WTC11 (cell line): ENCODE results near the gene PSMD11.

Source experiments
- AFF4 ChIP-seq: sonication (generic); formaldehyde crosslinking; IDR thresholded peaks from 2 replicates; pipeline ENCODE4 v1.8.1; 2023; ENCODE audit warnings: mild to moderate bottlenecking, missing genetic modification reagents, borderline replicate concordance
- ATF2 ChIP-seq: sonication (generic); formaldehyde crosslinking; IDR thresholded peaks from 2 replicates; pipeline ENCODE4 v1.8.1; 2022; ENCODE audit warnings: low read depth, missing genetic modification reagents, borderline replicate concordance
- CREB1 ChIP-seq: sonication (generic); formaldehyde crosslinking; IDR thresholded peaks from 2 replicates; pipeline ENCODE4 v1.8.0; 2023; ENCODE audit warnings: mild to moderate bottlenecking, missing genetic modification reagents
- CTCF ChIP-seq: fragments of 200-600 bp; IDR thresholded peaks from 2 replicates; pipeline ENCODE4 v1.8.0; 2022; ENCODE audit warnings: antibody characterized with exemption
- ESRRA ChIP-seq: sonication (generic); formaldehyde crosslinking; IDR thresholded peaks from 2 replicates; pipeline ENCODE4 v1.8.1; 2022; ENCODE audit warnings: mild to moderate bottlenecking, missing genetic modification reagents, borderline replicate concordance
- RELA ChIP-seq: sonication (generic); formaldehyde crosslinking; IDR thresholded peaks from 2 replicates; pipeline ENCODE4 v1.8.1; 2022; ENCODE audit warnings: missing genetic modification reagents, mild to moderate bottlenecking, borderline replicate concordance
- TCF7 ChIP-seq: sonication (generic); formaldehyde crosslinking; IDR thresholded peaks from 2 replicates; pipeline ENCODE4 v1.8.0; 2022; ENCODE audit warnings: mild to moderate bottlenecking, low read depth, missing genetic modification reagents, moderate library complexity
- ZNF416 ChIP-seq: fragments of 250-450 bp; sonication (Bioruptor Pico); IDR thresholded peaks from 2 replicates; pipeline ENCODE4 v1.9.0; 2021; ENCODE audit warnings: mild to moderate bottlenecking, inconsistent platforms
- TF ChIP-seq, protein P1 (sequence below): sonication (generic); formaldehyde crosslinking; IDR thresholded peaks from 2 replicates; pipeline ENCODE4 v1.8.0; 2022; ENCODE audit warnings: mild to moderate bottlenecking, missing genetic modification reagents

DNA sequence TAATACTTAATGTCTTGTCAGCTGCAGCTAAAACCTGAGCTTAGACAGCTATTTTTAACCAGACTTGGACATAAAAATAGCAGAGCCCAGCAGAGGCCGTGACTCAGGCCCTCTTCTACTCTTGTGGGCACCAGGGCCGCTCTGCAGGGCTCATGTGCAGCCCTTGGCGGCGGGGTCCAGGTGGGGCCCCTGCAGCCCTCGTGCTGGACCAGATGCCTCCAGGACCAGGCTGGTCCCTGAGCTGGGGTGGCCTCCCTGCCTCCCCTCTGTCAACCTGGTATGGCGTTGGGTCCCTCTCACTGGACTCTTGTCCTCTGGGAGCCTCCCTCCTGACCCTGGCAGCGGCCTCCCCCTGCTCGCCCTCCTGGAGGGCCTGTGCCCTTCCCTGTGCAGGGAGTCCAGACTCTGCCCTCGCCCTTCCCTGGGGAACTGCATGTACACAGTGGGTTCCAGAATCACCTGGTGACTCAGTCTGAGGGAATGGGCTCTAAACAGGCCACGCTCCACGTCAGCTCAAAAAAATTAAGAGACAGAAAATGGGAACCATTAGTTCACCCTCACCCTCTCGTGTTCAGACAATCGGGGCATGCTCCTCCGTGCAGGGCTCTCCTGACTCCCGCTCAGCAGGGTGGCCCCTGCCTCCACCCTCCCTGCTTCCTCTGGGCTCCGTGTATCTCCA lies 52.2 kb downstream of the PSMD11 start:
- TF ChIP-seq TCF7 (CRISPR knock-in tag) (no peak), CTCF (no peak), ESRRA (CRISPR knock-in tag) (no peak), ATF2 (CRISPR knock-in tag) (no peak), CREB1 (CRISPR knock-in tag) (no peak), AFF4 (CRISPR knock-in tag) (no peak), ZNF416 (CRISPR knock-in tag) (no peak), RELA (no peak)
- TF ChIP-seq, protein P1, sequence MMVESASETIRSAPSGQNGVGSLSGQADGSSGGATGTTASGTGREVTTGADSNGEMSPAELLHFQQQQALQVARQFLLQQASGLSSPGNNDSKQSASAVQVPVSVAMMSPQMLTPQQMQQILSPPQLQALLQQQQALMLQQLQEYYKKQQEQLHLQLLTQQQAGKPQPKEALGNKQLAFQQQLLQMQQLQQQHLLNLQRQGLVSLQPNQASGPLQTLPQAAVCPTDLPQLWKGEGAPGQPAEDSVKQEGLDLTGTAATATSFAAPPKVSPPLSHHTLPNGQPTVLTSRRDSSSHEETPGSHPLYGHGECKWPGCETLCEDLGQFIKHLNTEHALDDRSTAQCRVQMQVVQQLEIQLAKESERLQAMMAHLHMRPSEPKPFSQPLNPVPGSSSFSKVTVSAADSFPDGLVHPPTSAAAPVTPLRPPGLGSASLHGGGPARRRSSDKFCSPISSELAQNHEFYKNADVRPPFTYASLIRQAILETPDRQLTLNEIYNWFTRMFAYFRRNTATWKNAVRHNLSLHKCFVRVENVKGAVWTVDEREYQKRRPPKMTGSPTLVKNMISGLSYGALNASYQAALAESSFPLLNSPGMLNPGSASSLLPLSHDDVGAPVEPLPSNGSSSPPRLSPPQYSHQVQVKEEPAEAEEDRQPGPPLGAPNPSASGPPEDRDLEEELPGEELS (CRISPR knock-in tag): no peak
